ENCODE data around the gene CILP2. TPM values are rescaled to one million over a fixed set of nuclear protein-coding genes. Genes with fewer than 3 reads are reported as not detected.

CILP2 gene
- total RNA-seq, 1 donor from 2014 or later, result 0.12 TPM

DNA sequence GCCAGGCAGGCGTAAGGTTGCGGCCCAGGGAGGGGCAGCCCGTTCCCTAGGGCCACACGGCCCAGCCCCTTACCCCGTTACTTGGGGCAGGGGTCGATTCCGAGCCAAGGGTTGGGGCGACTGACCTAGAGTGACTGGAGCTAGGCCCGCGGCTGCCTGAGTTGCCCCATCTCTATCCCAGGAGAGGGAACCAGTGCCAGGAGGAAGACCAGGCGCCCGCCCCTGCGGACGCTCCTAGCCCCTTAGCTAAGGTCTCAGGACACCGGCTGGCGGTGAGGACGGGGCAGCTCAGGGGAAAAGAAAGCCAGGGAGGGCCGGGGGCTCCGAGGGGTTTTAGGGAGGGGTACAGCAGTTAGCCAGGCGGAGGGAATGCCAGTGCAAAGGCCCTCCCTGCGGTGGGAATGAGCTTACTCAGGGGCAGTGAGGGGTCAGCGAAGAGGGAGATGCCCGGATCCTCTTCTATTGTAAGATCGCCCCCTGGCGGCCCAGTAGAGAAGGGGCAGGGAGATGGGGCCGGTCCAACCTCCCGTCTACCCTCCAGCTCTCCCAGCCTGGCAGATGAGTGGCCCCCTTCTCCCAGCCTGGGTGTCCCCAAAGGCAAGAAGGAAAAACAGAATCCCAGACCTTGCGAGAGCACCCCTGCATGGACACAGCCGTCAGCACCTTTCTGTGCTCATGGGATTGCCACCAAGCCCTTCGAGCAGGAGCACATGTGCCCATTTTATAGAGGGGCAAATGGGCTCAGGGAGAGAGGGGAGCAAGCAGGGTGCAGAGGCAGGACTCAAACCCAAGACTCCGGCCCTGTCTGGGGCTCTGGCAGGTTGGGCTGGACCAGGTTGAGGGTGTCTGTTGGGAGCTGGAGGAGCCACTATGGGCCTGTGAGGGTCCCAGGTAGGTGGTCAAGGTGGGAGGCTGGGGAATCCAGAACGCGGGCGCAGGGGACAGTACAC lies 16.3 kb downstream of the CILP2 start:
- DNase-seq, result peak; percentile 74
- H3K4me3 ChIP-seq, result no peak overlapping the region
- H3K27ac ChIP-seq, result no peak overlapping the region
- peaks cover 18% of the 10 kb centered on the region for H3K27me3 ChIP-seq (ENCODE audit: low read depth)
- intact Hi-C loops (cut with DNase I), result no loop called here
- H3K9me3 ChIP-seq, result no peaks in the 10 kb centered on the region
- TF ChIP-seq, protein P1, sequence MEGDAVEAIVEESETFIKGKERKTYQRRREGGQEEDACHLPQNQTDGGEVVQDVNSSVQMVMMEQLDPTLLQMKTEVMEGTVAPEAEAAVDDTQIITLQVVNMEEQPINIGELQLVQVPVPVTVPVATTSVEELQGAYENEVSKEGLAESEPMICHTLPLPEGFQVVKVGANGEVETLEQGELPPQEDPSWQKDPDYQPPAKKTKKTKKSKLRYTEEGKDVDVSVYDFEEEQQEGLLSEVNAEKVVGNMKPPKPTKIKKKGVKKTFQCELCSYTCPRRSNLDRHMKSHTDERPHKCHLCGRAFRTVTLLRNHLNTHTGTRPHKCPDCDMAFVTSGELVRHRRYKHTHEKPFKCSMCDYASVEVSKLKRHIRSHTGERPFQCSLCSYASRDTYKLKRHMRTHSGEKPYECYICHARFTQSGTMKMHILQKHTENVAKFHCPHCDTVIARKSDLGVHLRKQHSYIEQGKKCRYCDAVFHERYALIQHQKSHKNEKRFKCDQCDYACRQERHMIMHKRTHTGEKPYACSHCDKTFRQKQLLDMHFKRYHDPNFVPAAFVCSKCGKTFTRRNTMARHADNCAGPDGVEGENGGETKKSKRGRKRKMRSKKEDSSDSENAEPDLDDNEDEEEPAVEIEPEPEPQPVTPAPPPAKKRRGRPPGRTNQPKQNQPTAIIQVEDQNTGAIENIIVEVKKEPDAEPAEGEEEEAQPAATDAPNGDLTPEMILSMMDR (IDR thresholded peaks at IDR 0.05), result peak; percentile 79
- ATAC-seq, result peak; percentile 68 to 72
- H3K36me3 ChIP-seq, result no peaks in the 10 kb centered on the region
- no peaks in the 10 kb centered on the region for H3K4me1 ChIP-seq

DNA sequence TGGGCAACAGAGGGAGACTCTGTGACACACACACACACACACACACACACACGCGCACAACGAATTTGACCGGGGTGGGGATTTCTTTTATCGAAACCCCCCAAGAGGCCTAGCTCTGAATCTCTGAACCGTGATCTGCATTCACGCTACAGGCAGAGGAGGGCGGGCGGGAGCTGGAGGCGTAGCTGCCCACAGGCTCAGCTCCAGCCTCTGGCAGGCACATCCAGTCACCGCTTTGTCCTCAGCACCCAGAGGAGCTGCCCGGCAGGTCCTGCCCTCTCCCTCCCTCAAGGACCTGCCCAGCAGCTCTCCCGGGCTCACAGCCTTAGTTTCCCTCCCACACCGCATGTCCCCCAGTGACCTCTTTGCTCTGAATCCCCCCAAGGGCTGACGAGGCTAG lies 20.0 kb downstream of the CILP2 start:
- Histone ChIP-seq H3K27ac (no peak overlapping the region), H3K9me3 (no peaks in the 10 kb centered on the region), H3K4me1 (no peaks in the 10 kb centered on the region), H3K36me3 (no peaks in the 10 kb centered on the region), H3K4me3 (no peak overlapping the region), H3K27me3 (ENCODE audit: low read depth) (peaks cover 9% of the 10 kb centered on the region)
- DNase-seq (no peak), ATAC-seq (no peak)
- intact Hi-C loops (cut with DNase I), result no loop called here
- TF ChIP-seq, protein P1 (IDR thresholded peaks at IDR 0.05), result no peak

DNA sequence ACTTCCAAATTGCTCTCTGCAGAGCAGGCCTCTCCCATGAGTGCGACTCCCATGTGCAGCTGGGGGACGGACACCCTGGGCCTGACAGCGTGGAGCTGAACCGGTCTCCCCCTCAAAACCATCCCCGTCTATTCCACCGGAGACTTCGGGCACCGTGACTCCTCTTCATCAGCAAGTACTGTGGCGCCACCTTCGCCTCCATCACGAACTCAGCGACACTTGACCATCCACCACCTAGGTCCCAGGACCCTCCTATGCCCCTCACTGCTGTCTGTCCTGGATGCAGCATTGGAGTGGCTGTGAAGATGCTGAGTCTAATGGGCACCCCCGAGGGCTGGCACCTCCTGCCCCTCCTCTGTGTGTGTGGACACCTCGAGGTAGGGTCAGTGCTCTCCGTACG lies 20.6 kb downstream of the CILP2 start:
- TF ChIP-seq, protein P1 (IDR thresholded peaks at IDR 0.05), result no peak
- DNase-seq, result no peak
- ATAC-seq, result no peak
- Histone ChIP-seq H3K27ac (no peak overlapping the region), H3K27me3 (ENCODE audit: low read depth) (peaks cover 9% of the 10 kb centered on the region), H3K4me1 (no peaks in the 10 kb centered on the region), H3K4me3 (no peak overlapping the region), H3K36me3 (no peaks in the 10 kb centered on the region), H3K9me3 (no peaks in the 10 kb centered on the region)
- intact Hi-C loops (cut with DNase I), result no loop called here

DNA sequence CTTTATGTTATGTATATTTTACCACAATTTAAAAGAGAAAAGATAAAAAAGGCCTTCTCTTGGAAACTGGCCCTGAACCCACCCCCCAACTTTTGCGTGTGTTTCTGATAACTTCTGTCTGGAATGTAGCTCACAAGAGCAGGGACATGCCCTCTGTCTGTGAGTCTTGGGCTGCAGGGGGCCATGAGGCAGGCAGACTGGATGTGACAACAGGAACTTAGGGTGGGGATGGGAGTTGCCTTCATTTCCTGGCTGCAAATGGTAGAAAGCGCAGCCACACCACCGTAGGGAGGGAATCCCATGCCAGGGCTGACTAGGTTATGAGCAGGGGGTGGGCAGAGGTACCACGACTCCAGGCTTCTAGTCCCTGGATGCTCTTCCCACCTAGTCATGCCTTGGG lies 21.9 kb downstream of the CILP2 start:
- no peak for ATAC-seq
- TF ChIP-seq, protein P1 (IDR thresholded peaks at IDR 0.05), result no peak

DNA sequence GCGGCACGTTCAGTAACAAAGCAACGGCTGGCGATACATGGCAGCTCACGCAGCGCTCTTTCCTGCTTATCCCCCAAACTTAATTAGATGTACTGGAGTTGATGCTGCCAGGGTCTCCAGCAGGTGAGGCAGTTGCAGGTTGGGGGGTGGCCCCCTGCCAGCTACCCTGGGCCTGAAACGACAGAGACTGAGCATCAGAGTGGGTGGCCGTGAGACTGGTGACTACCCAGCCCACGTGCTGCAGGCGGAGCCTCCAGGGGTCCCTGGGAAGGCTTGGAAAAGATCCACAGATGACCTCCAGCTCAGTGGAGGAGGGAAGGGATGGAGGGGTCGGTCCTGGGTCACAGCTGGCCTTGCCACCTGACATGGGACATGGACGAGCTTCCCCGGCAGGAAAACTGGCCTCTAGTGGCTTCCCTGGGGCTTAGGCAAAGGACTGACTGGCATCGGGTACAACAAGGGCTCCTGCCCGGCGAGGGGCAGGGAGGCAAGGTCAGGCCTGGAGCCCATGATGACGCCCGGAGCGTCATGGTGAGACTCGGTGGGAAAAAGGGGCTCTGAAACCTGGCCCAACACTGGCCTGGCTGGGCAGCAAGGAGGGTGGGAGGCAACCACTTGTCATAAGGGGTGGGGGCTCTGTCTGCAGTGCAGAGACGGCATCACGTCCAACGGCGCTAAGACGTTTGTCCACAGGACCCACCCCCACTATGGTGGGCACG lies 24.0 kb downstream of the CILP2 start:
- H3K36me3 ChIP-seq, result no peaks in the 10 kb centered on the region
- TF ChIP-seq, protein P1 (IDR thresholded peaks at IDR 0.05), result no peak
- DNase-seq, result no peak
- H3K4me1 ChIP-seq, result no peaks in the 10 kb centered on the region
- H3K27ac ChIP-seq, result no peak overlapping the region
- H3K27me3 ChIP-seq (ENCODE audit: low read depth), result no peaks in the 10 kb centered on the region
- no peak for ATAC-seq
- H3K4me3 ChIP-seq, result no peak overlapping the region
- intact Hi-C loops (cut with DNase I), result no loop called here
- H3K9me3 ChIP-seq, result no peaks in the 10 kb centered on the region

More for the DNA sequence above, 21.9 kb downstream of the CILP2 start:
- peaks cover 4% of the 10 kb centered on the region for H3K27me3 ChIP-seq (ENCODE audit: low read depth)
- no peak overlapping the region for H3K4me3 ChIP-seq
- H3K9me3 ChIP-seq, result no peaks in the 10 kb centered on the region
- no peak overlapping the region for H3K27ac ChIP-seq
- DNase-seq, result no peak
- no peaks in the 10 kb centered on the region for H3K36me3 ChIP-seq
- H3K4me1 ChIP-seq, result no peaks in the 10 kb centered on the region
- intact Hi-C loops (cut with DNase I), result no loop called here

Data from lower lobe of right lung (tissue), 2 donors.